Spleen (tissue), 7 donors: Measurements from ENCODE around the gene FAM171A2.

Source experiments
- POLR2A ChIP-seq, 3 donors: fragments of 450-650 bp; IDR thresholded peaks; one replicate each; pipeline ENCODE4 v1.5.1; 2017; ENCODE audit warnings: antibody characterized with exemption in 3 of 3, mild to moderate bottlenecking in 1 of 3
- POLR2AphosphoS5 ChIP-seq, 3 donors: sonication (generic); formaldehyde crosslinking; IDR thresholded peaks; one replicate each; pipeline ENCODE4 v1.5.1; 2017; ENCODE audit warnings: antibody characterized with exemption in 3 of 3
- TF ChIP-seq, protein P1 (sequence below), 11 experiments: fragments of 200-600 bp in 7 of 11; fragments of 450-650 bp in 4 of 11; sonication (generic) in 4 of 11; IDR thresholded peaks in 8 of 11; conservative IDR thresholded peaks in 3 of 11; 1 replicate in 7 of 11; 2 replicates in 4 of 11; pipeline versions ENCODE4 v1.4.0 to v1.8.0; 2016 to 2021; ENCODE audit warnings: antibody characterized with exemption in 11 of 11, inconsistent platforms in 4 of 11, mild to moderate bottlenecking in 1 of 11
- donor health status: DM: no; HTN: no; CAD: no; lungs with moderate emphysema.
- donor health status: DM: no; HTN: no; CAD: no.
- donor health status: DM: no; HTN: no; CAD: no.

DNA sequence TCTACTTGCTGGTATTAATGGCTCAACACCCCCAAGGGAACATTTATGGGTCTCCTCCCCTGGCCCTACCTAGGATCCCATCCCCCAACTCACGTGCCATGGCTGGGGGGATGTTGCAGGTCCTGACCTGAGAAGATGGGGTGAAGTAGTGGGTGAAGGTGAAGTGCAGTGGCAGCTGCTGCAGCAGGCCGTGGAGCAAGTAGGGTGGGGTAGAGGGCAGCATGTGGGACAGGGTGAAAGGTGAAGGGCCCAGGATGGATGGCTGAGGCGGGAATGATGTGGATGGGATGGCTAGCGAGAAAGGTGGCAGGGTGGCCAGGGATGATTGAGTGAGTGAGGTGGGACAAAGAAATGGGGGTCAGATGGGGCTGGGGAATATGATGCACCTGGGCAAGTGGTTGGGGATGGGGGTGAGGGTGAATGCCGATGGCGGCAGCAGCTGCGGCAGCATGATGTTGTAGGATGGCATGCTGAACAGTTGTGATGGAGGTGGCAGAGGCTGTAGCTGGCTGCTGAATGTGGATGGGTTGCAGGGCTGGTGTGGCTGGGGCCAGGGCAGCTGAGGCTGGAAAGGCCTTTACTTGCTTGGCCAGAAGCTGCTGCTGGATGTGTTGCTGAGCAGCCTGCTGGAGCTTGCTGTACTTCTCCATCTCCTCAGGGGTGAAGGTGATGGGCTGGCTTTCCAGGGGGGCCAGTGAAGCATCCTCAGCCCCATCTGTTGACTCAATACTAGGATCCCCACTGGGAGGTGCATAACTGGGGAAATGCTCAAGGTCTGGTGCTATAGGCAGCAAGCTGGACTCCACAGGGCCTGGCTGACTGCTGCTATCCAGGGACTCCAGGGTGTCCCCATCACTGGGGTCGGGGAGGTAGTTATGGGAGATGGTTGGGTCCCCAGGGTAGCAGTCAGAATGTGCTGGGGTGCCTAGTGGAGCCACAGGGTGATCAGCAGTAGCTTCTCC, 34.1 kb upstream of the FAM171A2 start:
- TF ChIP-seq, protein P1, sequence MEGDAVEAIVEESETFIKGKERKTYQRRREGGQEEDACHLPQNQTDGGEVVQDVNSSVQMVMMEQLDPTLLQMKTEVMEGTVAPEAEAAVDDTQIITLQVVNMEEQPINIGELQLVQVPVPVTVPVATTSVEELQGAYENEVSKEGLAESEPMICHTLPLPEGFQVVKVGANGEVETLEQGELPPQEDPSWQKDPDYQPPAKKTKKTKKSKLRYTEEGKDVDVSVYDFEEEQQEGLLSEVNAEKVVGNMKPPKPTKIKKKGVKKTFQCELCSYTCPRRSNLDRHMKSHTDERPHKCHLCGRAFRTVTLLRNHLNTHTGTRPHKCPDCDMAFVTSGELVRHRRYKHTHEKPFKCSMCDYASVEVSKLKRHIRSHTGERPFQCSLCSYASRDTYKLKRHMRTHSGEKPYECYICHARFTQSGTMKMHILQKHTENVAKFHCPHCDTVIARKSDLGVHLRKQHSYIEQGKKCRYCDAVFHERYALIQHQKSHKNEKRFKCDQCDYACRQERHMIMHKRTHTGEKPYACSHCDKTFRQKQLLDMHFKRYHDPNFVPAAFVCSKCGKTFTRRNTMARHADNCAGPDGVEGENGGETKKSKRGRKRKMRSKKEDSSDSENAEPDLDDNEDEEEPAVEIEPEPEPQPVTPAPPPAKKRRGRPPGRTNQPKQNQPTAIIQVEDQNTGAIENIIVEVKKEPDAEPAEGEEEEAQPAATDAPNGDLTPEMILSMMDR (IDR thresholded peaks at IDR 0.05 in 8 of 11, conservative IDR thresholded peaks at IDR 0.05 in 3 of 11), result no peak
- TF ChIP-seq POLR2A (IDR thresholded peaks at IDR 0.05), result no peak
- TF ChIP-seq POLR2AphosphoS5 (IDR thresholded peaks at IDR 0.05), result peak; percentile 11 to 53 (median 21)
